Middle frontal gyrus (tissue), 1 donor: ENCODE results near the gene CACNB4.

Experiments
- DNase-seq: peaks from one replicate; pipeline ENCODE4 v3.0.0-alpha.2; 2015; ENCODE audit warnings: low spot score; ENCODE audit errors: extremely low spot score

CACNB4 gene

GRCh38 chr2:151792589-151792988, 306.3 kb downstream of the CACNB4 start:
- DNase-seq = no peak

GRCh38 chr2:151791545-151791944, 307.3 kb downstream of the CACNB4 start:
- no peak for DNase-seq

GRCh38 chr2:151790689-151791088, 308.2 kb downstream of the CACNB4 start:
- DNase-seq = no peak

GRCh38 chr2:151789055-151789834, 309.6 kb downstream of the CACNB4 start:
- DNase-seq = no peak

GRCh38 chr2:151786483-151786882, 312.4 kb downstream of the CACNB4 start:
- no peak for DNase-seq

- DNase-seq = no peak
Measured at GRCh38 chr2:151786077-151786476, 312.8 kb downstream of the CACNB4 start.

GRCh38 chr2:151783133-151783520, 315.7 kb downstream of the CACNB4 start:
- no peak for DNase-seq
